Measurements from ENCODE around the gene IGDCC3.

GRCh38 chr15:65379986-65380385, 2.2 kb upstream of the IGDCC3 start:
- TF ChIP-seq CTCF (IDR thresholded peaks at IDR 0.05), result no peak
- no peak for TF ChIP-seq POLR2A (IDR thresholded peaks at IDR 0.05)

Measured in testis (tissue), 2 donors.